HepG2 (cell line): ENCODE measurements around the gene EZH1. TPM values are rescaled to one million over a fixed set of nuclear protein-coding genes. Genes with fewer than 3 reads are reported as not detected.

ENCODE experiments used
- FOXA1 ChIP-seq, 2 experiments: fragments of 450-650 bp in 1 of 2; sonication (generic) in 1 of 2; formaldehyde crosslinking in 1 of 2; IDR thresholded peaks; 2 replicates each; pipeline versions ENCODE4 v1.4.0 to v1.6.1; 2016 to 2020; ENCODE audit warnings: missing genetic modification reagents in 1 of 2
- HDAC1 ChIP-seq: sonication (generic); formaldehyde crosslinking; IDR thresholded peaks from 2 replicates; pipeline ENCODE4 v1.5.1; 2020; ENCODE audit warnings: mild to moderate bottlenecking, missing genetic modification reagents
- NCOA5 ChIP-seq: sonication (generic); formaldehyde crosslinking; IDR thresholded peaks from 2 replicates; pipeline ENCODE4 v1.4.0; 2020; ENCODE audit warnings: missing genetic modification reagents
- NRL ChIP-seq: sonication (generic); formaldehyde crosslinking; IDR thresholded peaks from 2 replicates; pipeline ENCODE4 v1.5.0; 2020; ENCODE audit warnings: missing genetic modification reagents, mild to moderate bottlenecking, moderate library complexity, borderline replicate concordance
- PAX8 ChIP-seq: sonication (generic); formaldehyde crosslinking; IDR thresholded peaks from 2 replicates; pipeline ENCODE4 v1.8.0; 2022; ENCODE audit warnings: mild to moderate bottlenecking, missing genetic modification reagents, borderline replicate concordance
- TMF1 ChIP-seq: sonication (generic); formaldehyde crosslinking; IDR thresholded peaks from 2 replicates; pipeline ENCODE4 v1.8.1; 2022; ENCODE audit warnings: low read depth, missing genetic modification reagents
- U2AF2 ChIP-seq: fragments of 200-400 bp; formaldehyde crosslinking; IDR thresholded peaks from 2 replicates; pipeline ENCODE4 v1.6.1; 2017; ENCODE audit warnings: low read depth, mild to moderate bottlenecking, low read length
- YY1 ChIP-seq: IDR thresholded peaks from 2 replicates; pipeline ENCODE4 v1.6.1; 2011; ENCODE audit warnings: low read length, low read depth, moderate library complexity, mild to moderate bottlenecking; ENCODE audit not compliant: insufficient read depth, insufficient replicate concordance
- ZNF235 ChIP-seq: sonication (generic); formaldehyde crosslinking; IDR thresholded peaks from 2 replicates; pipeline ENCODE4 v1.8.1; 2023; ENCODE audit warnings: mild to moderate bottlenecking, missing genetic modification reagents, borderline replicate concordance
- ZNF354B ChIP-seq: sonication (generic); formaldehyde crosslinking; IDR thresholded peaks from 2 replicates; pipeline ENCODE4 v1.8.0; 2022; ENCODE audit warnings: mild to moderate bottlenecking, missing genetic modification reagents
- ZNF484 ChIP-seq: sonication (generic); formaldehyde crosslinking; IDR thresholded peaks from 2 replicates; pipeline ENCODE4 v1.5.1; 2020; ENCODE audit warnings: mild to moderate bottlenecking, low read depth, missing genetic modification reagents, borderline replicate concordance
- ZNF619 ChIP-seq: sonication (generic); formaldehyde crosslinking; IDR thresholded peaks from 2 replicates; pipeline ENCODE4 v1.4.0; 2020; ENCODE audit warnings: mild to moderate bottlenecking, missing genetic modification reagents
- ZNF816 ChIP-seq: sonication (generic); formaldehyde crosslinking; IDR thresholded peaks from 2 replicates; pipeline ENCODE4 v1.8.0; 2022; ENCODE audit warnings: missing genetic modification reagents, mild to moderate bottlenecking, borderline replicate concordance
- ZNF891 ChIP-seq: sonication (generic); formaldehyde crosslinking; IDR thresholded peaks from 2 replicates; pipeline ENCODE4 v1.5.0; 2020; ENCODE audit warnings: mild to moderate bottlenecking, missing genetic modification reagents
- polyA plus RNA-seq, 8 experiments: library from polyadenylated mRNA; depleted of rRNA in 3 of 8; stranded (reverse) in 7 of 8; unstranded in 1 of 8; fragments of >200 nt; fragmentation: Illumina TruSeq in 4 of 8; extraction: Trizol in 4 of 8; gene quantifications; 2 replicates each; pipeline versions ENCODE4 v1.2.1 to v1.2.3, GENCODE V29; 2011 to 2016; ENCODE audit warnings: low read depth in 4 of 8, missing spikeins in 1 of 8, mixed read lengths in 1 of 8; ENCODE audit not compliant: insufficient read depth in 1 of 8
- total RNA-seq, 5 experiments: library from RNA; depleted of rRNA; stranded (reverse); fragments of >200 nt; fragmentation: Illumina TruSeq; extraction: Trizol; gene quantifications; 2 replicates each; pipeline ENCODE4 v1.2.3, GENCODE V29; 2016; ENCODE audit warnings: low read depth in 1 of 5
- TF ChIP-seq, protein P1 (sequence below): sonication (generic); formaldehyde crosslinking; IDR thresholded peaks from 2 replicates; pipeline ENCODE4 v1.8.1; 2023; ENCODE audit warnings: missing genetic modification reagents, mild to moderate bottlenecking, borderline replicate concordance
- TF ChIP-seq, protein P2 (sequence below): sonication (generic); formaldehyde crosslinking; IDR thresholded peaks from 2 replicates; pipeline ENCODE4 v1.8.0; 2023; ENCODE audit warnings: mild to moderate bottlenecking, missing genetic modification reagents
- TF ChIP-seq, protein P3 (sequence below): sonication (generic); formaldehyde crosslinking; IDR thresholded peaks from 2 replicates; pipeline ENCODE4 v1.5.0; 2020; ENCODE audit warnings: missing genetic modification reagents
- TF ChIP-seq, protein P4 (sequence below): sonication (generic); formaldehyde crosslinking; IDR thresholded peaks from 2 replicates; pipeline ENCODE4 v1.4.0; 2020; ENCODE audit warnings: missing genetic modification reagents, low read depth, mild to moderate bottlenecking, borderline replicate concordance
- TF ChIP-seq, protein P5 (sequence below): sonication (generic); formaldehyde crosslinking; IDR thresholded peaks from 2 replicates; pipeline ENCODE4 v1.5.0; 2020; ENCODE audit warnings: missing genetic modification reagents
- TF ChIP-seq, protein P6 (sequence below): sonication (generic); formaldehyde crosslinking; IDR thresholded peaks from 2 replicates; pipeline ENCODE4 v1.5.1; 2020; ENCODE audit warnings: mild to moderate bottlenecking, missing genetic modification reagents, borderline replicate concordance

EZH1 gene
- total and polyA plus RNA-seq, 2 of the 13 experiments (the other 11 are each of a cell fraction or from before 2014, with no cell fraction given) = 11.6 to 24.0 TPM

DNA sequence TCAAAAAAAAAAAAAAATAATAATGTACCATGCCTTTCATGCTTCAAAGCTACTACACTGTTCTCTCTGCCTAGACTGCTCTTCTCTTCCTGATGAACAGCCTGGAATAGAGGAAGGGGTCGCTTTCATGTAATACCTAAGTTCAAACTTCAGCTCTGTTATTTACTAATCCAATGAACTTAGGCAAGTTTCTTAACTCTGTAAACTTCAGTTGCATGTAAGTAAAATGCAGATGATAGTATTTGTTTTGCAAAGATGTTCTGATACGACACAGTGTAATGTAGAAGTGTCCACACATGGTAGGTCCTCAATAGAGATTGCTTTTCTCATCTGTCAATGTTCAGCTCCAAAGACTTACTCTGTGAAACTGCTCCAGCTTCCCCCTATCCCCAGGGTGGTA lies 47.1 kb upstream of the EZH1 start (continued):
- TF ChIP-seq, protein P1, sequence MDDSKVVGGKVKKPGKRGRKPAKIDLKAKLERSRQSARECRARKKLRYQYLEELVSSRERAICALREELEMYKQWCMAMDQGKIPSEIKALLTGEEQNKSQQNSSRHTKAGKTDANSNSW (CRISPR knock-in tag) = no peak
- no peak for TF ChIP-seq NRL (CRISPR knock-in tag)
- TF ChIP-seq, protein P2, sequence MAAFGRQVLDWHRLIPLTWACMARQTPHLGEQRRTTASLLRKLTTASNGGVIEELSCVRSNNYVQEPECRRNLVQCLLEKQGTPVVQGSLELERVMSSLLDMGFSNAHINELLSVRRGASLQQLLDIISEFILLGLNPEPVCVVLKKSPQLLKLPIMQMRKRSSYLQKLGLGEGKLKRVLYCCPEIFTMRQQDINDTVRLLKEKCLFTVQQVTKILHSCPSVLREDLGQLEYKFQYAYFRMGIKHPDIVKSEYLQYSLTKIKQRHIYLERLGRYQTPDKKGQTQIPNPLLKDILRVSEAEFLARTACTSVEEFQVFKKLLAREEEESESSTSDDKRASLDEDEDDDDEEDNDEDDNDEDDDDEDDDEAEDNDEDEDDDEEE (CRISPR knock-in tag) = no peak
- no peak for TF ChIP-seq TMF1 (CRISPR knock-in tag)
- TF ChIP-seq ZNF816 = peak; percentile 45; the same call in 1 of the 2 replicates
- TF ChIP-seq PAX8 (CRISPR knock-in tag) = no peak
- TF ChIP-seq, protein P3, sequence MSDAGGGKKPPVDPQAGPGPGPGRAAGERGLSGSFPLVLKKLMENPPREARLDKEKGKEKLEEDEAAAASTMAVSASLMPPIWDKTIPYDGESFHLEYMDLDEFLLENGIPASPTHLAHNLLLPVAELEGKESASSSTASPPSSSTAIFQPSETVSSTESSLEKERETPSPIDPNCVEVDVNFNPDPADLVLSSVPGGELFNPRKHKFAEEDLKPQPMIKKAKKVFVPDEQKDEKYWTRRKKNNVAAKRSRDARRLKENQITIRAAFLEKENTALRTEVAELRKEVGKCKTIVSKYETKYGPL (CRISPR knock-in tag) = no peak
- no peak for TF ChIP-seq ZNF354B (CRISPR knock-in tag)
- TF ChIP-seq ZNF619 (CRISPR knock-in tag) = no peak
- TF ChIP-seq, protein P4, sequence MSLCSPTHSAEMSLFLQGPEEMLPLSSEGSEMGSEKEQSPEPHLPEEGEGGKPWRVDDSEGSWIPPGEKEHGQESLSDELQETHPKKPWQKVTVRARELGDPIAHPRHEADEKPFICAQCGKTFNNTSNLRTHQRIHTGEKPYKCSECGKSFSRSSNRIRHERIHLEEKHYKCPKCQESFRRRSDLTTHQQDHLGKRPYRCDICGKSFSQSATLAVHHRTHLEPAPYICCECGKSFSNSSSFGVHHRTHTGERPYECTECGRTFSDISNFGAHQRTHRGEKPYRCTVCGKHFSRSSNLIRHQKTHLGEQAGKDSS = no peak
- TF ChIP-seq, protein P5, sequence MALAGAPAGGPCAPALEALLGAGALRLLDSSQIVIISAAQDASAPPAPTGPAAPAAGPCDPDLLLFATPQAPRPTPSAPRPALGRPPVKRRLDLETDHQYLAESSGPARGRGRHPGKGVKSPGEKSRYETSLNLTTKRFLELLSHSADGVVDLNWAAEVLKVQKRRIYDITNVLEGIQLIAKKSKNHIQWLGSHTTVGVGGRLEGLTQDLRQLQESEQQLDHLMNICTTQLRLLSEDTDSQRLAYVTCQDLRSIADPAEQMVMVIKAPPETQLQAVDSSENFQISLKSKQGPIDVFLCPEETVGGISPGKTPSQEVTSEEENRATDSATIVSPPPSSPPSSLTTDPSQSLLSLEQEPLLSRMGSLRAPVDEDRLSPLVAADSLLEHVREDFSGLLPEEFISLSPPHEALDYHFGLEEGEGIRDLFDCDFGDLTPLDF (CRISPR knock-in tag) = no peak
- peak; percentile 58; the same call in 1 of the 2 replicates for TF ChIP-seq HDAC1
- TF ChIP-seq ZNF235 = no peak
- TF ChIP-seq YY1 = no peak
- TF ChIP-seq ZNF891 (CRISPR knock-in tag) = no peak
- TF ChIP-seq, protein P6, sequence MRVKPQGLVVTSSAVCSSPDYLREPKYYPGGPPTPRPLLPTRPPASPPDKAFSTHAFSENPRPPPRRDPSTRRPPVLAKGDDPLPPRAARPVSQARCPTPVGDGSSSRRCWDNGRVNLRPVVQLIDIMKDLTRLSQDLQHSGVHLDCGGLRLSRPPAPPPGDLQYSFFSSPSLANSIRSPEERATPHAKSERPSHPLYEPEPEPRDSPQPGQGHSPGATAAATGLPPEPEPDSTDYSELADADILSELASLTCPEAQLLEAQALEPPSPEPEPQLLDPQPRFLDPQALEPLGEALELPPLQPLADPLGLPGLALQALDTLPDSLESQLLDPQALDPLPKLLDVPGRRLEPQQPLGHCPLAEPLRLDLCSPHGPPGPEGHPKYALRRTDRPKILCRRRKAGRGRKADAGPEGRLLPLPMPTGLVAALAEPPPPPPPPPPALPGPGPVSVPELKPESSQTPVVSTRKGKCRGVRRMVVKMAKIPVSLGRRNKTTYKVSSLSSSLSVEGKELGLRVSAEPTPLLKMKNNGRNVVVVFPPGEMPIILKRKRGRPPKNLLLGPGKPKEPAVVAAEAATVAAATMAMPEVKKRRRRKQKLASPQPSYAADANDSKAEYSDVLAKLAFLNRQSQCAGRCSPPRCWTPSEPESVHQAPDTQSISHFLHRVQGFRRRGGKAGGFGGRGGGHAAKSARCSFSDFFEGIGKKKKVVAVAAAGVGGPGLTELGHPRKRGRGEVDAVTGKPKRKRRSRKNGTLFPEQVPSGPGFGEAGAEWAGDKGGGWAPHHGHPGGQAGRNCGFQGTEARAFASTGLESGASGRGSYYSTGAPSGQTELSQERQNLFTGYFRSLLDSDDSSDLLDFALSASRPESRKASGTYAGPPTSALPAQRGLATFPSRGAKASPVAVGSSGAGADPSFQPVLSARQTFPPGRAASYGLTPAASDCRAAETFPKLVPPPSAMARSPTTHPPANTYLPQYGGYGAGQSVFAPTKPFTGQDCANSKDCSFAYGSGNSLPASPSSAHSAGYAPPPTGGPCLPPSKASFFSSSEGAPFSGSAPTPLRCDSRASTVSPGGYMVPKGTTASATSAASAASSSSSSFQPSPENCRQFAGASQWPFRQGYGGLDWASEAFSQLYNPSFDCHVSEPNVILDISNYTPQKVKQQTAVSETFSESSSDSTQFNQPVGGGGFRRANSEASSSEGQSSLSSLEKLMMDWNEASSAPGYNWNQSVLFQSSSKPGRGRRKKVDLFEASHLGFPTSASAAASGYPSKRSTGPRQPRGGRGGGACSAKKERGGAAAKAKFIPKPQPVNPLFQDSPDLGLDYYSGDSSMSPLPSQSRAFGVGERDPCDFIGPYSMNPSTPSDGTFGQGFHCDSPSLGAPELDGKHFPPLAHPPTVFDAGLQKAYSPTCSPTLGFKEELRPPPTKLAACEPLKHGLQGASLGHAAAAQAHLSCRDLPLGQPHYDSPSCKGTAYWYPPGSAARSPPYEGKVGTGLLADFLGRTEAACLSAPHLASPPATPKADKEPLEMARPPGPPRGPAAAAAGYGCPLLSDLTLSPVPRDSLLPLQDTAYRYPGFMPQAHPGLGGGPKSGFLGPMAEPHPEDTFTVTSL (CRISPR knock-in tag) = peak; percentile 70; the same call in 1 of the 2 replicates
- TF ChIP-seq U2AF2 = no peak
- no peak for TF ChIP-seq ZNF484
- TF ChIP-seq FOXA1 (IDR thresholded peaks at IDR 0.05) = peak; percentile 60; the same call in 1 of the 2 replicates
- TF ChIP-seq FOXA1 (CRISPR knock-in tag; IDR thresholded peaks at IDR 0.05) = peak; percentile 65
- TF ChIP-seq NCOA5 (CRISPR knock-in tag) = no peak
